A673 (cell line): ENCODE results near the gene DOCK4. TPM values are rescaled to one million over a fixed set of nuclear protein-coding genes. Genes with fewer than 3 reads are reported as not detected.

Source experiments
- BruUV-seq: library from RNA; stranded (reverse); fragments of 400-500 nt; replicated peaks from 2 replicates; lab custom pipeline; 2021; lab: Mats Ljungman, UMichigan
- CTCF ChIA-PET: fragments of 300-600 bp; sonication (Branson Sonifier 250); formaldehyde crosslinking; loops from one replicate; lab custom pipeline; 2022; ENCODE audit warnings: antibody characterized with exemption; lab: Charles Lee
- POLR2A ChIA-PET: fragments of 300-600 bp; sonication (Branson Sonifier 250); formaldehyde crosslinking; loops from one replicate; lab custom pipeline; 2022; ENCODE audit warnings: antibody characterized with exemption; ENCODE audit not compliant: low non-redundant PET; lab: Charles Lee
- DNase-seq: peaks from one replicate; pipeline ENCODE4 v3.0.0-alpha.2; 2015; ENCODE audit warnings: low spot score
- H3K27ac ChIP-seq: fragments of 200-600 bp; sonication (generic); 2 replicates; pipeline ENCODE4 v1.5.1; 2016; ENCODE audit warnings: mixed run types, low read depth, mild to moderate bottlenecking, mixed read lengths, antibody characterized with exemption, low read length; ENCODE audit not compliant: poor library complexity, severe bottlenecking
- H3K27me3 ChIP-seq: fragments of 200-600 bp; sonication (generic); replicated peaks from 2 replicates; pipeline ENCODE4 v1.6.1; 2017; ENCODE audit warnings: mixed run types, low read depth, mild to moderate bottlenecking, mixed read lengths, antibody characterized with exemption, low read length; ENCODE audit not compliant: insufficient read depth, poor library complexity
- H3K36me3 ChIP-seq: fragments of 200-600 bp; sonication (generic); 2 replicates; pipeline ENCODE4 v1.6.1; 2016; ENCODE audit warnings: mixed run types, mild to moderate bottlenecking, mixed read lengths, antibody characterized with exemption, low read length; ENCODE audit not compliant: insufficient read depth, poor library complexity, severe bottlenecking
- H3K4me1 ChIP-seq: fragments of 200-600 bp; sonication (generic); 2 replicates; pipeline ENCODE4 v1.6.1; 2017; ENCODE audit warnings: mixed run types, mild to moderate bottlenecking, mixed read lengths, antibody characterized with exemption, low read length; ENCODE audit not compliant: insufficient read depth, poor library complexity, severe bottlenecking
- H3K4me3 ChIP-seq: fragments of 200-600 bp; sonication (generic); 2 replicates; pipeline ENCODE4 v1.5.1; 2016; ENCODE audit warnings: low read depth, mixed run types, mild to moderate bottlenecking, mixed read lengths, low read length; ENCODE audit not compliant: poor library complexity, severe bottlenecking
- H3K9me3 ChIP-seq: fragments of 200-600 bp; sonication (generic); 2 replicates; pipeline ENCODE4 v1.6.1; 2016; ENCODE audit warnings: mixed run types, low read depth, mild to moderate bottlenecking, mixed read lengths, antibody characterized with exemption, low read length; ENCODE audit not compliant: poor library complexity, severe bottlenecking
- CTCF ChIP-seq: fragments of 300-800, 200-600 bp; sonication (generic); conservative IDR thresholded peaks from 2 replicates; pipeline ENCODE4 v1.5.1; 2017; ENCODE audit warnings: low read depth, mild to moderate bottlenecking, antibody characterized with exemption, low read length, moderate library complexity, mixed read lengths
- EZH2 ChIP-seq: fragments of 200-600 bp; sonication (generic); IDR thresholded peaks from 2 replicates; pipeline ENCODE4 v1.6.1; 2017; ENCODE audit warnings: borderline replicate concordance, low read depth, mild to moderate bottlenecking, mixed read lengths, antibody characterized with exemption, low read length; ENCODE audit not compliant: poor library complexity, severe bottlenecking
- intact Hi-C: fragments of 100-400 bp; cut with micrococcal nuclease; formaldehyde crosslinking; loops from one replicate; pipeline ENCODE4 v1.10.0; 2022; ENCODE audit not compliant: unreplicated experiment
- total RNA-seq: library from RNA; stranded (reverse); gene quantifications from 2 replicates; pipeline ENCODE4 v1.2.3, GENCODE V29; 2021

DOCK4 gene
- total RNA-seq, 1 experiment from 2014 or later, result 28.5 TPM

- peaks cover 10% of the 10 kb centered on the region for H3K4me1 ChIP-seq
- H3K9me3 ChIP-seq, result no peaks in the 10 kb centered on the region
- ChIA-PET POLR2A (no interaction called here), CTCF (no interaction called here)
- BruUV-seq, result no TSS peak
- no peaks in the 10 kb centered on the region for H3K27me3 ChIP-seq
- H3K36me3 ChIP-seq, result no peaks in the 10 kb centered on the region
- no peak for DNase-seq
- no peak overlapping the region for H3K27ac ChIP-seq
- intact Hi-C loops, result no loop called here
- TF ChIP-seq CTCF, result no peak
- TF ChIP-seq EZH2, result no peak
- no peak overlapping the region for H3K4me3 ChIP-seq
Measured at GRCh38 chr7:111878785-111879184, 327.4 kb downstream of the DOCK4 start.

GRCh38 chr7:111877931-111878330 is 328.3 kb downstream of the DOCK4 start:
- CTCF ChIA-PET, result no interaction called here
- Histone ChIP-seq H3K9me3 (no peaks in the 10 kb centered on the region), H3K4me3 (no peak overlapping the region), H3K36me3 (no peaks in the 10 kb centered on the region), H3K27me3 (no peaks in the 10 kb centered on the region), H3K27ac (no peak overlapping the region), H3K4me1 (peaks cover 14% of the 10 kb centered on the region)
- BruUV-seq, result no TSS peak
- POLR2A ChIA-PET, result no interaction called here
- no peak for TF ChIP-seq EZH2
- TF ChIP-seq CTCF, result no peak
- intact Hi-C loops, result no loop called here
- DNase-seq, result no peak

- peak; percentile 70 for DNase-seq
- Histone ChIP-seq H3K9me3 (no peaks in the 10 kb centered on the region), H3K4me3 (no peak overlapping the region), H3K36me3 (no peaks in the 10 kb centered on the region), H3K4me1 (peaks cover 14% of the 10 kb centered on the region), H3K27me3 (no peaks in the 10 kb centered on the region), H3K27ac (no peak overlapping the region)
- no peak for TF ChIP-seq CTCF
- no peak for TF ChIP-seq EZH2
- BruUV-seq, result no TSS peak
- intact Hi-C loops, result no loop called here
- ChIA-PET CTCF (interaction anchor here (0.7 kb wide), 1 partner anchor 19 kb away, joined by 3 read pairs; no protein-coding TSS in a partner anchor), POLR2A (interaction anchor here (0.6 kb wide), 1 partner anchor 536 kb away, joined by 3 read pairs; no protein-coding TSS in a partner anchor)
Measured at GRCh38 chr7:111873963-111874690, 332.1 kb downstream of the DOCK4 start.
